Neural cell (in vitro differentiated cells): Measurements from ENCODE around the gene STXBP2. TPM values are rescaled to one million over a fixed set of nuclear protein-coding genes. Genes with fewer than 3 reads are reported as not detected.

Experiments
- H2AFZ ChIP-seq: fragments of 200-600, 300-800 bp; sonication (generic), shearing (Covaris generic); 2 replicates; pipeline ENCODE4 v1.6.0; 2014; ENCODE audit warnings: low read depth, mild to moderate bottlenecking, antibody characterized with exemption, low read length, moderate library complexity
- H3F3A ChIP-seq: fragments of 200-600 bp; shearing (Covaris generic); 2 replicates; pipeline ENCODE4 v1.6.1; 2016; ENCODE audit warnings: mild to moderate bottlenecking, moderate library complexity, mixed read lengths, antibody characterized with exemption, low read length; ENCODE audit not compliant: insufficient read depth, poor library complexity, severe bottlenecking
- H3K27ac ChIP-seq: fragments of 200-600, 300-800 bp; sonication (generic), shearing (Covaris generic); 2 replicates; pipeline ENCODE4 v1.5.1; 2014; ENCODE audit warnings: mild to moderate bottlenecking, low read length, moderate library complexity
- H3K27me3 ChIP-seq: fragments of 300-800, 200-600 bp; sonication (generic), shearing (Covaris generic); 2 replicates; pipeline ENCODE4 v1.6.0; 2014; ENCODE audit warnings: mild to moderate bottlenecking, low read depth, low read length, moderate library complexity; ENCODE audit not compliant: insufficient read depth
- H3K36me3 ChIP-seq: fragments of 300-800, 200-600 bp; sonication (generic), shearing (Covaris generic); 2 replicates; pipeline ENCODE4 v1.5.1; 2014; ENCODE audit warnings: mild to moderate bottlenecking, antibody characterized with exemption, low read length, moderate library complexity; ENCODE audit not compliant: insufficient read depth
- H3K4me2 ChIP-seq: fragments of 300-800, 200-600 bp; sonication (generic), shearing (Covaris generic); 2 replicates; pipeline ENCODE4 v1.6.0; 2014; ENCODE audit warnings: mild to moderate bottlenecking, low read length
- H3K4me3 ChIP-seq: fragments of 300-800, 200-600 bp; sonication (generic), shearing (Covaris generic); 2 replicates; pipeline ENCODE4 v1.5.1; 2014; ENCODE audit warnings: mild to moderate bottlenecking, low read length, moderate library complexity
- H3K79me2 ChIP-seq: fragments of 200-600 bp; shearing (Covaris generic); replicated peaks from 2 replicates; pipeline ENCODE4 v1.6.0; 2014; ENCODE audit warnings: mild to moderate bottlenecking, low read length, moderate library complexity; ENCODE audit not compliant: insufficient read depth
- H3K9ac ChIP-seq: fragments of 300-800, 200-600 bp; sonication (generic), shearing (Covaris generic); 2 replicates; pipeline ENCODE4 v1.6.1; 2016; ENCODE audit warnings: mild to moderate bottlenecking, low read length, mixed read lengths
- H3K9me2 ChIP-seq: fragments of 200-600 bp; shearing (Covaris generic); 2 replicates; pipeline ENCODE4 v1.6.1; 2016; ENCODE audit warnings: mild to moderate bottlenecking, low read length, mixed read lengths; ENCODE audit not compliant: insufficient read depth
- H3K9me3 ChIP-seq: fragments of 200-600, 300-800 bp; sonication (generic), shearing (Covaris generic); 2 replicates; pipeline ENCODE4 v1.6.1; 2016; ENCODE audit warnings: mild to moderate bottlenecking, mixed run types, low read length, moderate library complexity, mixed read lengths
- H4K20me1 ChIP-seq: fragments of 200-600 bp; shearing (Covaris generic); 2 replicates; pipeline ENCODE4 v1.6.1; 2016; ENCODE audit warnings: mild to moderate bottlenecking, mixed run types; ENCODE audit not compliant: insufficient read depth
- EP300 ChIP-seq: fragments of 450-650 bp; conservative IDR thresholded peaks from 2 replicates; pipeline ENCODE4 v1.6.1; 2014; ENCODE audit warnings: antibody characterized with exemption, mild to moderate bottlenecking, moderate library complexity; ENCODE audit not compliant: poor library complexity, severe bottlenecking
- EZH2 ChIP-seq: fragments of 200-600, 300-800 bp; shearing (Covaris generic), sonication (generic); IDR thresholded peaks from 2 replicates; pipeline ENCODE4 v1.6.1; 2014; ENCODE audit warnings: antibody characterized with exemption, low read length, borderline replicate concordance, mild to moderate bottlenecking; ENCODE audit not compliant: insufficient read depth, poor library complexity, severe bottlenecking
- MXI1 ChIP-seq: fragments of 450-650 bp; conservative IDR thresholded peaks from 2 replicates; pipeline ENCODE4 v1.6.1; 2014; ENCODE audit warnings: antibody characterized with exemption, mild to moderate bottlenecking; ENCODE audit not compliant: poor library complexity, severe bottlenecking
- POLR2AphosphoS5 ChIP-seq: IDR thresholded peaks from 2 replicates; pipeline ENCODE4 v1.6.1; 2012
- RAD21 ChIP-seq: fragments of 450-650 bp; conservative IDR thresholded peaks from 2 replicates; pipeline ENCODE4 v1.6.1; 2014; ENCODE audit warnings: antibody characterized with exemption, mild to moderate bottlenecking, moderate library complexity
- SMC3 ChIP-seq: fragments of 450-650 bp; conservative IDR thresholded peaks from 2 replicates; pipeline ENCODE4 v1.6.1; 2014; ENCODE audit warnings: antibody characterized with exemption, mild to moderate bottlenecking, moderate library complexity; ENCODE audit not compliant: poor library complexity
- TAF1 ChIP-seq: IDR thresholded peaks from 2 replicates; pipeline ENCODE4 v1.6.1; 2012; ENCODE audit warnings: low read depth
- polyA plus RNA-seq: library from polyadenylated mRNA; depleted of rRNA; stranded (reverse); fragments of >200 nt; gene quantifications from 2 replicates; pipeline ENCODE4 v1.2.3, GENCODE V29; 2014
- TF ChIP-seq, protein P1 (sequence below): fragments of 450-650 bp; IDR thresholded peaks from 2 replicates; pipeline ENCODE4 v1.5.1; 2014; ENCODE audit warnings: antibody characterized with exemption, mild to moderate bottlenecking, moderate library complexity; ENCODE audit not compliant: poor library complexity, severe bottlenecking
- TF ChIP-seq, protein P2 (sequence below): IDR thresholded peaks from 2 replicates; pipeline ENCODE4 v1.6.1; 2012; ENCODE audit warnings: borderline replicate concordance

The STXBP2 gene
- polyA plus RNA-seq, 1 donor from 2014 or later = 1.7 TPM

DNA sequence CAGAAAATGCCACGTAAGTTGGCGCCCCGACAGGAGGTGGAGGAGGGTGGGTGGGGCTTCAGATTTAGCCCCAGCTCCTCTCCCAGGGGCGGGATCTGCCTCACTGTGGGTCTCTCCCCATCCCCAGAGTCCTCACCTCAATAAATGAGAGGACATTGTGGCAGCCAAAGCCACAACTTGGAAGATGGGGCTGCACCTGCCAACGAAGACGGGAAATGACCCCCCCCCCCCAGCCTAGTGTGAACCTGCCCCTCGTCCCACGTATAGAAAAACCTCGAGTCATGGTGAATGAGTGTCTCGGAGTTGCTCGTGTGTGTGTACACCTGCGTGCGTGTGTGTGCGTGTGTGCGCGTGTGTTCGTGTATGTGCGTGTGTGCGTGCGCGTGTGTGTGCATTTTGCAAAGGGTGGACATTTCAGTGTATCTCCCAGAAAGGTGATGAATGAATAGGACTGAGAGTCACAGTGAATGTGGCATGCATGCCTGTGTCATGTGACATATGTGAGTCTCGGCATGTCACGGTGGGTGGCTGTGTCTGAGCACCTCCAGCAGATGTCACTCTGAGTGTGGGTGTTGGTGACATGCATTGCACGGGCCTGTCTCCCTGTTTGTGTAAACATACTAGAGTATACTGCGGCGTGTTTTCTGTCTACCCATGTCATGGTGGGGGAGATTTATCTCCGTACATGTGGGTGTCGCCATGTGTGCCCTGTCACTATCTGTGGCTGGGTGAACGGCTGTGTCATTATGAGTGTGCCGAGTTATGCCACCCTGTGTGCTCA is 42.3 kb downstream of the STXBP2 start:
- Histone ChIP-seq H3F3A (no peaks in the 10 kb centered on the region), H3K27ac (peak overlapping the region; percentile 15), H3K79me2 (peaks cover 8% of the 10 kb centered on the region), H4K20me1 (no peaks in the 10 kb centered on the region), H3K9me3 (no peaks in the 10 kb centered on the region), H3K36me3 (no peaks in the 10 kb centered on the region), H3K4me2 (no peak overlapping the region), H3K9ac (no peak overlapping the region), H3K27me3 (no peaks in the 10 kb centered on the region), H2AFZ (no peak overlapping the region), H3K4me3 (no peak overlapping the region), H3K9me2 (no peaks in the 10 kb centered on the region)
- peak; percentile 46 for TF ChIP-seq MXI1
- peak; percentile 62 for TF ChIP-seq POLR2AphosphoS5
- TF ChIP-seq RAD21 = peak; percentile 71
- peak; percentile 69 for TF ChIP-seq SMC3
- TF ChIP-seq TAF1 = no peak
- peak; percentile 42 for TF ChIP-seq EP300
- TF ChIP-seq, protein P1, sequence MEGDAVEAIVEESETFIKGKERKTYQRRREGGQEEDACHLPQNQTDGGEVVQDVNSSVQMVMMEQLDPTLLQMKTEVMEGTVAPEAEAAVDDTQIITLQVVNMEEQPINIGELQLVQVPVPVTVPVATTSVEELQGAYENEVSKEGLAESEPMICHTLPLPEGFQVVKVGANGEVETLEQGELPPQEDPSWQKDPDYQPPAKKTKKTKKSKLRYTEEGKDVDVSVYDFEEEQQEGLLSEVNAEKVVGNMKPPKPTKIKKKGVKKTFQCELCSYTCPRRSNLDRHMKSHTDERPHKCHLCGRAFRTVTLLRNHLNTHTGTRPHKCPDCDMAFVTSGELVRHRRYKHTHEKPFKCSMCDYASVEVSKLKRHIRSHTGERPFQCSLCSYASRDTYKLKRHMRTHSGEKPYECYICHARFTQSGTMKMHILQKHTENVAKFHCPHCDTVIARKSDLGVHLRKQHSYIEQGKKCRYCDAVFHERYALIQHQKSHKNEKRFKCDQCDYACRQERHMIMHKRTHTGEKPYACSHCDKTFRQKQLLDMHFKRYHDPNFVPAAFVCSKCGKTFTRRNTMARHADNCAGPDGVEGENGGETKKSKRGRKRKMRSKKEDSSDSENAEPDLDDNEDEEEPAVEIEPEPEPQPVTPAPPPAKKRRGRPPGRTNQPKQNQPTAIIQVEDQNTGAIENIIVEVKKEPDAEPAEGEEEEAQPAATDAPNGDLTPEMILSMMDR = peak; percentile 76
- TF ChIP-seq EZH2 = no peak
- TF ChIP-seq, protein P2, sequence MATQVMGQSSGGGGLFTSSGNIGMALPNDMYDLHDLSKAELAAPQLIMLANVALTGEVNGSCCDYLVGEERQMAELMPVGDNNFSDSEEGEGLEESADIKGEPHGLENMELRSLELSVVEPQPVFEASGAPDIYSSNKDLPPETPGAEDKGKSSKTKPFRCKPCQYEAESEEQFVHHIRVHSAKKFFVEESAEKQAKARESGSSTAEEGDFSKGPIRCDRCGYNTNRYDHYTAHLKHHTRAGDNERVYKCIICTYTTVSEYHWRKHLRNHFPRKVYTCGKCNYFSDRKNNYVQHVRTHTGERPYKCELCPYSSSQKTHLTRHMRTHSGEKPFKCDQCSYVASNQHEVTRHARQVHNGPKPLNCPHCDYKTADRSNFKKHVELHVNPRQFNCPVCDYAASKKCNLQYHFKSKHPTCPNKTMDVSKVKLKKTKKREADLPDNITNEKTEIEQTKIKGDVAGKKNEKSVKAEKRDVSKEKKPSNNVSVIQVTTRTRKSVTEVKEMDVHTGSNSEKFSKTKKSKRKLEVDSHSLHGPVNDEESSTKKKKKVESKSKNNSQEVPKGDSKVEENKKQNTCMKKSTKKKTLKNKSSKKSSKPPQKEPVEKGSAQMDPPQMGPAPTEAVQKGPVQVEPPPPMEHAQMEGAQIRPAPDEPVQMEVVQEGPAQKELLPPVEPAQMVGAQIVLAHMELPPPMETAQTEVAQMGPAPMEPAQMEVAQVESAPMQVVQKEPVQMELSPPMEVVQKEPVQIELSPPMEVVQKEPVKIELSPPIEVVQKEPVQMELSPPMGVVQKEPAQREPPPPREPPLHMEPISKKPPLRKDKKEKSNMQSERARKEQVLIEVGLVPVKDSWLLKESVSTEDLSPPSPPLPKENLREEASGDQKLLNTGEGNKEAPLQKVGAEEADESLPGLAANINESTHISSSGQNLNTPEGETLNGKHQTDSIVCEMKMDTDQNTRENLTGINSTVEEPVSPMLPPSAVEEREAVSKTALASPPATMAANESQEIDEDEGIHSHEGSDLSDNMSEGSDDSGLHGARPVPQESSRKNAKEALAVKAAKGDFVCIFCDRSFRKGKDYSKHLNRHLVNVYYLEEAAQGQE = no peak

DNA sequence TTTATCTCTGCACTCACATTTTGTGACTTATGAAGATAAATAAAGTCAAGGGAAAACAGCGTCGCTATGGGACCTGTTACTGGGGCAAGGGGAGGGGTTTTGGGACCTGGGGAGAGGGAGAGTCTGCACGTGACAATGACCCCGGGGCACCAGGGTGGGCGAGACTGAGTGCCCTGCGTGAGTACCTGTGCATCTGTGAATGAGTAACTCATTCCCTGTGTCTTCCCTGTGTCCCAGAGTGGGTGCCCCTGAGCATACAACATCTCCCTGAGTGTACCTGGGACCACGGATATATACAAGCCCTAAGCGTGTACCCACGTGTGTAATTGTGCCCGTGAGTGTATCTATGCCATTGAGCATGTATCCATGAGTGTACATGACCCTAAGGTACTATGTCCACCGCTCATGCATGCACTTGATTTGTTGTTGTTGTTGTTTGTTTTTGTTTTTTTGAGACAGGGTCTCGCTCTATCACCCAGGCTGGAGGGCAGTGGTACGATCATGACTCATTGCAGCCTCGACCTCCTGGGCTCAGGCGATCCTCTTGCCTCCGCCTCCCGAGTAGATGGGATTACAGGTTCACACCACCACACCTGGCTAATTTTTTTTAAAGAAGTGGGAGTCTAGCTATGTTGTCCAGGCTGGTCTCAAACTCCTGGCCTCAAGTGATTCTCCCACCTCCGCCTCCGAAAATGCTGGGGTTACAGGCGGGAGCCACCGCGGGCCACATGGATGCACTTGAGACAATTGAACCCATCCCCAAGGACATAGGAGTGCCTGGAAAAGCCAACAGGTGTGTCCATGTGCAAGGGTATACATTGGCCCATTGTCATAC is 43.1 kb downstream of the STXBP2 start:
- H3F3A ChIP-seq = no peaks in the 10 kb centered on the region
- peak overlapping the region; percentile 42 for H3K9ac ChIP-seq
- no peaks in the 10 kb centered on the region for H3K27me3 ChIP-seq
- H3K36me3 ChIP-seq = no peaks in the 10 kb centered on the region
- no peaks in the 10 kb centered on the region for H3K9me2 ChIP-seq
- H3K27ac ChIP-seq = no peak overlapping the region
- no peaks in the 10 kb centered on the region for H4K20me1 ChIP-seq
- TF ChIP-seq RAD21 (no peak), TAF1 (no peak), SMC3 (no peak), EP300 (no peak), MXI1 (no peak), POLR2AphosphoS5 (no peak), EZH2 (no peak)
- TF ChIP-seq, protein P2 = no peak
- TF ChIP-seq, protein P1 = no peak
- peak overlapping the region; percentile 100 for H3K4me3 ChIP-seq
- H3K9me3 ChIP-seq = no peaks in the 10 kb centered on the region
- peak overlapping the region; percentile 30 for H2AFZ ChIP-seq
- peaks cover 8% of the 10 kb centered on the region for H3K79me2 ChIP-seq
- no peak overlapping the region for H3K4me2 ChIP-seq
